Natural killer cell treated with Interleukin-12 subunit alpha and Interleukin-12 subunit beta and Interleukin-15 and Interleukin-18, amount 100 ng/mL, for 72 hours (primary cell): ENCODE data around the gene KL. TPM values are rescaled to one million over a fixed set of nuclear protein-coding genes. Genes with fewer than 3 reads are reported as not detected.

Experiments used
- ATAC-seq, 2 donors: fragments of 150-1000 bp; cut with Tn5 transposase in 1 of 2; sonication (Bioruptor Pico), chemical (Tn5 transposase) in 1 of 2; 2 replicates each; pipeline ENCODE4 v1.10.0; 2021
- DNase-seq: peaks from one replicate; pipeline ENCODE4 v3.0.0; 2022; ENCODE audit warnings: low spot score
- H3K27ac Mint-ChIP-seq, 2 donors: 1 replicate in 1 of 2; 2 replicates in 1 of 2; pipeline ENCODE4 v1.8.0; 2022; ENCODE audit warnings: mixed read lengths in 2 of 2, mild to moderate bottlenecking in 1 of 2, moderate library complexity in 1 of 2
- H3K27me3 Mint-ChIP-seq, 2 donors: 1 replicate in 1 of 2; 2 replicates in 1 of 2; pipeline ENCODE4 v1.8.0; 2022; ENCODE audit warnings: mixed read lengths in 2 of 2
- H3K36me3 Mint-ChIP-seq: one replicate; pipeline ENCODE4 v1.8.0; 2022; ENCODE audit warnings: mixed read lengths
- H3K4me1 Mint-ChIP-seq, 2 donors: 1 replicate in 1 of 2; 2 replicates in 1 of 2; pipeline ENCODE4 v1.8.0; 2022; ENCODE audit warnings: low read depth in 2 of 2, mixed read lengths in 2 of 2, mild to moderate bottlenecking in 1 of 2
- H3K4me3 Mint-ChIP-seq: one replicate; pipeline ENCODE4 v1.8.0; 2022; ENCODE audit warnings: mixed read lengths
- H3K9me3 Mint-ChIP-seq: 2 replicates; pipeline ENCODE4 v1.8.0; 2022; ENCODE audit warnings: mixed read lengths
- total RNA-seq, 2 donors: library from RNA; stranded (reverse); gene quantifications; one replicate each; pipeline ENCODE4 v1.2.3, GENCODE V29; 2022

Gene KL
- total RNA-seq, 2 donors from 2014 or later = 0.10 TPM; not detected in 1

DNA sequence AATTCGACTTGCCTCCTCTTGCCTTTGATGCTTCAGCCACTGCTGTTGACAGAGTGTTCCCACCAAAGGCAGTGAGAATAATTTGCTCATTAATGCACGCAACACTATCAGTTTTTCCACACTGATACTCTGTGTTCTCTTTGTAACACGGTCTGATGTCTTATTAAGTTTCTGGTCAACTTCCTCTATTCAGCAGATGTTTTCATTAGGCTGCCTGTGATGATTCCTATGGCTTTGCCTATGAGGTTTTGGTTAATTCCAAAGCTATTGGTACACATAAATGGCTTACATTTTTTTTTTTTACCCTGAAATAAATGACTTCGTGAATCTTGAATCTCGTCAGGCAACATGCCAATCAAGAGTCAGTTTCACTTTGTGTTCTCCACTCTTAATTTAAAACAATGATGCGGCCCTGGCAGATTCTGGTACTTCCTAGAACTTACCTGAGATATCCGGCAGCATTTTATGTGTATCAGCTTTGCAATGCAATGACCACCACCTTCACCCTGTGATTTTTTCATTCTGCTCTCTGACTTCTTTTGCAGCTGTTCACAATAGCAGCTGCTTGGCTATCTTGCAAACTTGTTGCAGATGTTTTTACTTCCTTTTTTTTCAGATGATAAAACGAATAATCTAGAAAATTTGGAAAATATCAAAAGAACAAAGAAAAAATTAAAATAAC is 27.5 kb upstream of the KL start:
- ATAC-seq = no peak
- H3K27ac Mint-ChIP-seq = no peak overlapping the region
- H3K4me3 Mint-ChIP-seq = peak overlapping the region; percentile 33

DNA sequence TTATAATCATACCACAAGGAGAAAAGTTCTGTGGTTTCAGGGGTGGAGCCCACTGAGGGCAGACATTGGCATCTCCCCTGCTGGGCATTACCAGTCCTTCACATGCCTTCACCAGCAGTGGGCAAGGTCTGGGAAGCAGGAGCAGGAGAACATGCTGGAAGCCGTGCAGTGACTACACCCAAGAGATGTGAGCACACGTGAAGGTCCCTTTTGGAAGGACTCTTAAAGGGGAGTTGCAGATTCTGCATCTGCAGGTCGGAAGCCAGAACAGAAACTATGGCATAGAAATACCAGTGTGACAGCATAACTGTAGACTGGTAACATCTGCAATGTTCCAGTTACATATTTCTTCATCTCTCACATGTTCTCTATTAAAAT is 26.9 kb upstream of the KL start:
- ATAC-seq (no peak), DNase-seq (no peak)
- Mint-ChIP-seq H3K9me3 (peaks cover 2% of the 10 kb centered on the region), H3K36me3 (no peaks in the 10 kb centered on the region), H3K4me1 (no peaks in the 10 kb centered on the region), H3K27me3 (peaks cover 17 to 18% of the 10 kb centered on the region in 2 donors), H3K4me3 (no peak overlapping the region), H3K27ac (no peak overlapping the region)

More for the DNA sequence above, 27.5 kb upstream of the KL start:
- DNase-seq = no peak
- Mint-ChIP-seq H3K36me3 (no peaks in the 10 kb centered on the region), H3K4me1 (no peaks in the 10 kb centered on the region), H3K27me3 (peaks cover 17 to 19% of the 10 kb centered on the region in 2 donors), H3K9me3 (peaks cover 2% of the 10 kb centered on the region)

DNA sequence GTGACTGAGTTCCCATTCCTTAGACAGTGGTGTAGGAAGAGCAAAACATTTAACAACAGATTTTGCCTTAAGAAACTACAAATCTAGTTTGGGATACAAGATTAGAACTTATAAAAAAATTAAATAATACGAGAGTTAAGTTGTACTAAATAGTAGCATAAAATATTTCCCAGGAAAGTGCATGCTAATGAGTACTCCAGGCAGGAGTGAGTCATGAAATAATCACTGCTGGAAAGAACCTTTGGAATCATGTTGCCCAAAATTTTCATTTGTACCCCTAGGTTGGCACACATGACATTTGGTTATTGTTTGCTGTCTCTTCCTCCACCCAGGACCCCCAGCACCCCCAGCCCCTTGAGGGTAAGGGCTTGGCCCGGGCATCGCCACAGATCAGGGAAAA is 26.3 kb upstream of the KL start:
- Mint-ChIP-seq H3K4me3 (no peak overlapping the region), H3K36me3 (no peaks in the 10 kb centered on the region), H3K9me3 (peaks cover 2% of the 10 kb centered on the region), H3K4me1 (no peaks in the 10 kb centered on the region), H3K27me3 (peaks cover 14 to 18% of the 10 kb centered on the region in 2 donors), H3K27ac (no peak overlapping the region)
- no peak for ATAC-seq
- DNase-seq = no peak

DNA sequence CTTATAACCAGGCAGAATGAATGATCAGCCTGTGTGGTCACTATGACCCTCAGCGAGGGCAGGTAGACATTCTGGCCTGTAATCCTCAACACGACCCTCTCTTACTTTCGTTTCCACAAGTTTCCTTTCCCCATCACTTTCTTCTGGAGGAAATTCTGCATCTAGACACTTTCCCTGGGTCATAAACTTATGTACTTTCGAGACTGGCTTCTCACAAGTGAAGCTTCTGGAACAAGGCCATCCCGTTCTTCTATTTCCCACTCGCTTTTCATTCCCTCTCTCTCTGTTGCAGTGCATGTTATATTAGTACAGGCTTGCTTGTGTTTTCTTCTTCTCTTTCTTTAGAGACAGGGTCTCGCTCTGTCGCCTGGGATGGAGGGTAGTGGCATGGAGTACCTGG is 23.1 kb upstream of the KL start:
- Mint-ChIP-seq H3K27me3 (peaks cover 16 to 25% of the 10 kb centered on the region in 2 donors), H3K36me3 (no peaks in the 10 kb centered on the region), H3K27ac (no peak overlapping the region), H3K4me3 (no peak overlapping the region), H3K4me1 (no peaks in the 10 kb centered on the region), H3K9me3 (peaks cover 2% of the 10 kb centered on the region)
- ATAC-seq = no peak
- DNase-seq = no peak

DNA sequence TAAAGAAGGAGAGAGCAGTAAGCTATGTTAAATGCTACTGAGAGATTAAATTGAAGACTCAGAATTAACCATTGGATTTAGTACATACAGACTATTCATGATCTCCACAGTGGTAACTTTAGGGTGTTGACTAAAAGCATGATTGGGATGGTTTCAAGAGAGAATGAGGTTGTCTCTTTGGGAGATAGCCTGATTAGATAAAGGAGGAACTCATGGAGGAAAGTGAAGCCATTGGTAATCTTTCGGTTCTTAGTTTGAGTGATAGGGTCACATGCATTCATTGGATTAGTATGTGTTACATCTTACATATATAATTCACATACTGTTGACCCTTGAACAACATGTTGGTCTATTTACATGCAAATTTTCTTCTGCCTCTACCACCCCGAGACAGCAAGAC is 18.8 kb upstream of the KL start:
- no peak for DNase-seq
- no peak overlapping the region for H3K4me3 Mint-ChIP-seq
- no peaks in the 10 kb centered on the region for H3K4me1 Mint-ChIP-seq
- H3K9me3 Mint-ChIP-seq = no peaks in the 10 kb centered on the region
- peaks cover 2 to 10% of the 10 kb centered on the region in 2 donors for H3K27me3 Mint-ChIP-seq
- no peaks in the 10 kb centered on the region for H3K36me3 Mint-ChIP-seq
- no peak for ATAC-seq
- no peak overlapping the region for H3K27ac Mint-ChIP-seq

DNA sequence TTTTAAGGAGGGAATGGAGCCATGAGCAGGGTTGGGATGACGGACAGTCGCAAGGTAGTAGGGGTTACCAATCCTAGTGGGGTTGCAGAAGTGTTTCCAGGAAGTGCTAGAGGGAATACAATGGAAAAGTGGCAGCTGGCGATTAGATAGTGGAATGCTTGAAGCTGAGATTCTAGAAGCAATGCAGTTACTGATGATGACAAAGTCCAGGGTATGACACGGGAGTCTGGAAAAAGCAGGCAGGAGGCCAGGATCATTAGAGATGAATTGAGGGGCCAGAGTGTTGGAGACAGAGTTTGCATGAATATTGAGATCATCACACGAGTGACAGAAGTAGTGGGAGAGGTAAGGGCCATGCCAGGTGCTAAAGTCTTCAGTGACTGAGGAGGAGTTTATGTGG is 17.3 kb upstream of the KL start:
- Mint-ChIP-seq H3K27ac (no peak overlapping the region), H3K9me3 (no peaks in the 10 kb centered on the region), H3K4me3 (no peak overlapping the region), H3K36me3 (no peaks in the 10 kb centered on the region), H3K27me3 (peaks cover 2 to 19% of the 10 kb centered on the region in 2 donors), H3K4me1 (no peaks in the 10 kb centered on the region)
- DNase-seq (no peak), ATAC-seq (no peak)

DNA sequence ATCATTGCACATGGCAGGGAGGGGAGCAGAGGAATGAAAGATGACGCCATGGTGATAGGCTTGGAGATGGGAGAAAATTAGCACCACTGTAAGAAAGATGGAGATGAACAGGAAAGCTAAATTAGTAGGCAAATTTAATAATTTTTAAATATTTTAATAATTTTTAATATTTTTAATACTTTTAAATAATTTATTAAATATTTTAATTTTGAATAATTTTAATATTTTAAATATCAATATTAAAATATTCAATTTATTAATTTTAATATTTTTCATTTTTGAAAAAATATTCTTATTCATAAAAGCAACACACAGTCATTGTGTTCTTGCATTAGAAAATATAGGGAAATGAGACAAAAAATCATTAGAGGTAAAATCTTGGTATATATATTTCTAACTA is 15.9 kb upstream of the KL start:
- DNase-seq = no peak
- no peaks in the 10 kb centered on the region for H3K36me3 Mint-ChIP-seq
- no peak for ATAC-seq
- H3K27ac Mint-ChIP-seq = no peak overlapping the region
- H3K4me3 Mint-ChIP-seq = no peak overlapping the region
- H3K9me3 Mint-ChIP-seq = no peaks in the 10 kb centered on the region
- H3K27me3 Mint-ChIP-seq = peaks cover 1 to 14% of the 10 kb centered on the region in 2 donors
- H3K4me1 Mint-ChIP-seq = no peaks in the 10 kb centered on the region

DNA sequence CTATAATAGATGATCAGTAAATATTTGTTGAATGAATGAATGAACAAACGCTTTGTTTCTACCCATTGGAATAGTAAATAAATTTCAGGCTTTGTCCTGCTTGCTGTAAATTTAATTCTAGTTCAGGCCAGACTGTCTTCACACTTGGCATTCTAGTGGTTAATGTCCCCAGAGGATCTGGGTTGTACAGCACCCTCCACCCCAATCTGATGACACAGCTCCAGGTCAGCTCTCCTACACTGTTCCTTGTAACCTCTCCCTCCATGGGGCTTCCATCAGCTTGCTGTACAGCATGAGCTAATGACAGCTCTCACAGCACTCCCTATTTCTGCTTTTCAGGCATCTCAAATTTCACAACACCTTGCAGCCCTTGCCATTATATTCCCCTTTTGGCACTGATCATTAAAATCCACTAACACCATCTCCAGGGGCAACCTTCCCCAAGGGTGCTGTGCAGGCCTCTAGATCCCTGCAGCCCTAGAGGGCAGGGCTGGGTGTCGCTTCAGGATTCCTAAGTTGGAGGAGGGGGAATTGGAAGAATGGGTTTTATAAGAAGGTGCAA is 12.7 kb upstream of the KL start:
- Mint-ChIP-seq H3K27ac (no peak overlapping the region), H3K27me3 (peaks cover 0 to 29% of the 10 kb centered on the region in 2 donors), H3K9me3 (no peaks in the 10 kb centered on the region), H3K36me3 (peaks cover 9% of the 10 kb centered on the region), H3K4me3 (no peak overlapping the region), H3K4me1 (no peaks in the 10 kb centered on the region)
- no peak for DNase-seq
- no peak for ATAC-seq

DNA sequence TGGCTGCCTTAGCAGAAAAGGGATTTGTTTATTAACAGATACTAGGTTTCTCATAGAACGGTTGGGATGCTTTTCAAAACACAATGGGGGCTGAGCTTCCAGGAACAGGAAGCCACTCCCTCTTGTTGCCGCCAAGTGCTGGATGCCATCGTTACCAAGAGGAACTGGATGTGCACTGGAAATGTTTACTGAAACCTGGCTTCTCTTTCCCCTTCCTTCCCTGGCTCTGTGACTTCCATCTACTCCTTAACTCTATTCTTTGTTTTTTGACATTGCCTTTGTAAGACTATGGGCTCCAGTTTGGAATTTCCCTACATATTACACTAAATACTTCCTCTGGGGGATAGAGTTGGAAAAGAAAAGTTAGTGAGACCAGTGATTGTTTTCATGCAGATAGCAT is 11.7 kb upstream of the KL start:
- peaks cover 15% of the 10 kb centered on the region for H3K36me3 Mint-ChIP-seq
- no peaks in the 10 kb centered on the region for H3K4me1 Mint-ChIP-seq
- peaks cover 6% of the 10 kb centered on the region for H3K9me3 Mint-ChIP-seq
- peaks cover 6 to 36% of the 10 kb centered on the region in 2 donors for H3K27me3 Mint-ChIP-seq
- ATAC-seq (no peak), DNase-seq (no peak)
- no peak overlapping the region for H3K4me3 Mint-ChIP-seq
- H3K27ac Mint-ChIP-seq = no peak overlapping the region

DNA sequence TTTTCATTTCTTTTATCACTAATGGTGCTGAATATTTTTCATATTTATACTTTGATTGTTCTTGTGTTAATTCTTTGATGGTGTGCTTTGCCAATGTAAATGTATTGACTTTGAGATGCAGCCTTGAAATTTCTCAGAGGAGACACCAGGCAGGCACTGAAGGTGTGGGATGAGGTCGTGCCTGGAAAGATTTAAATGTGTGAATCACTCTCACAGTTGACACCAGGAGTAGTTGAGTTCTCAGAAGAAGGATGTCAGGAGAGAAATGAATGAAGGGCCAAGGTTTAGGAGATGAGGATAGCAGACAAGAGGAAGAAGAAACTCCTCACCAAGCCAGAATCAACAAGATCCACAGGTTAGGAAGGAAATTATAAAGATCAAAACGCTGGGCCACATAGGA is 10.1 kb upstream of the KL start:
- Mint-ChIP-seq H3K4me3 (no peak overlapping the region), H3K27me3 (peaks cover 10 to 49% of the 10 kb centered on the region in 2 donors), H3K36me3 (peaks cover 25% of the 10 kb centered on the region), H3K4me1 (no peaks in the 10 kb centered on the region), H3K27ac (no peak overlapping the region), H3K9me3 (peaks cover 12% of the 10 kb centered on the region)
- DNase-seq (no peak), ATAC-seq (no peak)

DNA sequence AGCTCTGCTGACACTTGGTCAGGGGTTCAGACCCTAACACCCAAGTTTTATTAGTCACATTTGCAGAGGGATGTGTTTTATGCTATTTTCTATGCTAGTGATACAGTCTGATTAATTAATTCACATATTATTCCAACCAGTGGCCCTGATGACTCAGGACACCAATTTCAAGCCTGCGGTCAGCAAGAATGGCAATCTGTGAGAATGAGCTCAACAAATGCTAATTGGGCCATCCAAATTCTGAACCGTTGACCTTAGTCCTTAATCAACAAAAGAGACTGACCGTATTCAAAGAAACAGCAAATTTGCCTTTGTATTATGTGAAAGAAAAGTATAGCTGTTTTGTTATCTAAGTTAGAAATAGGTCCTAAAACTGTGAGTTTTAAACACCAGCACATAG is 9.6 kb upstream of the KL start:
- no peak overlapping the region for H3K4me3 Mint-ChIP-seq
- H3K27me3 Mint-ChIP-seq = peaks cover 10 to 51% of the 10 kb centered on the region in 2 donors
- no peaks in the 10 kb centered on the region for H3K4me1 Mint-ChIP-seq
- DNase-seq = no peak
- peaks cover 25% of the 10 kb centered on the region for H3K36me3 Mint-ChIP-seq
- ATAC-seq = no peak
- no peak overlapping the region for H3K27ac Mint-ChIP-seq
- H3K9me3 Mint-ChIP-seq = peaks cover 12% of the 10 kb centered on the region

DNA sequence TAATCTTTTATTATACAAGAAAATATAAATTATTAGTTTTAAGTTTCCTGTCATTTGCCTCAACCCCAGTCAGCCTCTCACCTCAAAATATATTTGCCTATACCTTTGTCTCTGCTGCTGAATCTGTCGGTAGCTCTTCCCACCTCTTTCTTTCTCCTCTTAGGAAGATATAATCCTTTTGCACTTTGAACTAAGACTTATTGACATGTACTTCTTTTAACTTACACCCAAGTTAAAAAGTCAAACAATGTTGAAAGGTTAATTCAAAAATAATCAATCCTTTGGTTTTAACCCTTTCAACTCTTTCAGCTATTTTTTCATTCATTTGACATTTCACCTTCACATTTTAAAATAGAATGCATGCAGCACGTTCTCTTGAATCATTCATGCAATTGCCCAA is 9.0 kb upstream of the KL start:
- H3K27me3 Mint-ChIP-seq = peaks cover 13 to 56% of the 10 kb centered on the region in 2 donors
- H3K27ac Mint-ChIP-seq = no peak overlapping the region
- H3K4me1 Mint-ChIP-seq = no peaks in the 10 kb centered on the region
- DNase-seq = no peak
- H3K9me3 Mint-ChIP-seq = peaks cover 12% of the 10 kb centered on the region
- H3K36me3 Mint-ChIP-seq = peaks cover 25% of the 10 kb centered on the region
- ATAC-seq = no peak
- no peak overlapping the region for H3K4me3 Mint-ChIP-seq

DNA sequence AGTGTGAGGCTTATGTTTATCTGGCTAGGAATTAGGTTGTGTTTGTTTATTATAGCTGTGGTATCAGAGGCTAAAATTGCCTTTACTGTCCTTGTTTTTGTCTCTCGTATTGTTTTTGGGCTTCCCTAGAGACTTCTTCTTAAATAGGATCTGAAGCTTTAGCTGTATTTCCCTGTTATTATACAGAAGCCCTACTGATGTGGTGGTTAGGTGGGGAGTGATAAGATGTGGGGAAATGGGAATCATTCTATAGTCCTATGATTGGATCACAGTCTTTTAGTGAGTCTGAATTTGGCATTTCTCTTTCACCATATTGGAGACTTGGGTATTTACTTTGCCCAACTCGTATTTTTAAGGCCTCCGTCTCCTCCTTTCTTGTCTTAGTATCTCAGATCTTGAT is 8.3 kb upstream of the KL start:
- H3K4me3 Mint-ChIP-seq = no peak overlapping the region
- peaks cover 14 to 51% of the 10 kb centered on the region in 2 donors for H3K27me3 Mint-ChIP-seq
- no peaks in the 10 kb centered on the region for H3K4me1 Mint-ChIP-seq
- peaks cover 12% of the 10 kb centered on the region for H3K9me3 Mint-ChIP-seq
- H3K27ac Mint-ChIP-seq = no peak overlapping the region
- no peak for DNase-seq
- no peak for ATAC-seq
- H3K36me3 Mint-ChIP-seq = peaks cover 25% of the 10 kb centered on the region

DNA sequence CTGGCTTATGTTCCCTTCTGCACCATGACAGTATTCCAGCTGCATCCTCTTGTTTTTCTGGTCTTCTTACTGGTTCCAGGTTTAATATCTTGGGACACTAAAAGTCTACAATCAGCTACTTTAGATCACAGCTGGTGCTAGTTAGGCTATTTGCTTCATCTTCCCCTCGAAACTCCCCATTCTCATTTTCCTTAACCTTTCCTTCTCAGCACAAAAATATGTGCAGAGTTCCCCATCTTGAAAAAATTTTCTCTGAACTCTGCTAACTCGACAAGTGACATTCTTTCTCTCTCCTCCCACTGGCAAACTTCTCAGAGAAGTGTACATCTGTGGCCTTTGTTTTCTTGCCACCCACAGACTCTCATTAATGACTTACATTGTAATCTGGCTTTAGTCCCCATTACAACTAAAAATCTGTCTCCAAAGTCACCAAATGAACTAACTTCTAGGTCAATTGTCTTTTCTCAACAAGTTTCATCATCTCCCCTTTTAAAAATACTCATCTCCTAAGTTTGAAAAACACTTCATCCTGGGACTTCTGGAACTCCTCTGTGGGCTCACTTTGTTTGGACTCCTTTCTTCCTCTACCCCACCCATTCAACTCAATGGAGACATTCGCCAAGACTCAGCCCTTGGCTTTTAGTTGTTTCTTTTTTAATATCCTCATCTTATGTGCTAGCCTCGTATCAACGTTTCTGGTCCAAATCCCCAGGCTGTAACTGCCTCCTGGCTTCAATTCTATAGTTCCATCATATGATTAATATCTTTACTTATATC is 7.1 kb upstream of the KL start:
- DNase-seq (no peak), ATAC-seq (no peak)
- Mint-ChIP-seq H3K27me3 (peaks cover 20 to 57% of the 10 kb centered on the region in 2 donors), H3K27ac (no peak overlapping the region), H3K9me3 (peaks cover 12% of the 10 kb centered on the region), H3K4me3 (no peak overlapping the region), H3K4me1 (no peaks in the 10 kb centered on the region), H3K36me3 (peaks cover 25% of the 10 kb centered on the region)
